K562 (cell line): ENCODE measurements around the gene UIMC1. TPM values are rescaled to one million over a fixed set of nuclear protein-coding genes. Genes with fewer than 3 reads are reported as not detected.

ENCODE experiments used
- ARNT ChIP-seq, 2 experiments: fragments of 450-650 bp; IDR thresholded peaks; 2 replicates each; pipeline ENCODE4 v1.6.1; 2016; ENCODE audit warnings: mild to moderate bottlenecking in 1 of 2
- FOS ChIP-seq: IDR thresholded peaks from 3 replicates; pipeline ENCODE4 v1.6.1; 2011; ENCODE audit not compliant: insufficient read length; ENCODE audit errors: extremely low read depth
- HNRNPK ChIP-seq: fragments of 200-400 bp; formaldehyde crosslinking; IDR thresholded peaks from one replicate; pipeline ENCODE4 v1.6.1; 2018; ENCODE audit warnings: mild to moderate bottlenecking, low read depth, low read length; ENCODE audit not compliant: poor library complexity, severe bottlenecking
- MTA2 ChIP-seq: fragments of 450-650 bp; IDR thresholded peaks from 2 replicates; pipeline ENCODE4 v1.6.1; 2016; ENCODE audit warnings: low read depth
- REST ChIP-seq, 2 experiments: fragments of 450-650 bp; formaldehyde crosslinking in 1 of 2; IDR thresholded peaks; 2 replicates each; pipeline versions ENCODE4 v1.4.0 to v1.6.1; 2014 to 2020; ENCODE audit warnings: mild to moderate bottlenecking in 2 of 2, borderline replicate concordance in 1 of 2, low read depth in 1 of 2
- SMAD1 ChIP-seq: fragments of 150-350 bp; IDR thresholded peaks from 2 replicates; pipeline ENCODE4 v1.6.1; 2014; ENCODE audit warnings: low read length, low read depth; ENCODE audit not compliant: partially characterized antibody
- TRIM28 ChIP-seq: fragments of 450-650 bp; IDR thresholded peaks from 2 replicates; pipeline ENCODE4 v1.6.1; 2017
- ZC3H8 ChIP-seq: fragments of 450-650 bp; IDR thresholded peaks from 2 replicates; pipeline ENCODE4 v1.6.1; 2017
- ZNF644 ChIP-seq: fragments of 200-800 bp; sonication (Bioruptor generic); IDR thresholded peaks from 2 replicates; pipeline ENCODE4 v1.6.1; 2016; ENCODE audit warnings: low read depth, missing genetic modification characterization, missing compliant biosample characterization
- polyA plus RNA-seq, 8 experiments: library from polyadenylated mRNA; depleted of rRNA in 4 of 8; stranded (reverse) in 5 of 8; unstranded in 3 of 8; fragments of >200 nt; fragmentation: Nextera tagmentation in 2 of 8; fragmentation: Illumina TruSeq in 1 of 8; extraction: Ambion mirVana in 2 of 8; extraction: Trizol in 1 of 8; gene quantifications; 2 replicates each; pipeline versions ENCODE4 v1.2.1 to v1.2.3, GENCODE V29; 2011 to 2014; ENCODE audit warnings: inconsistent platforms in 1 of 8, missing spikeins in 1 of 8
- total RNA-seq, 7 experiments: library from RNA; depleted of rRNA in 6 of 7; stranded (reverse); fragments of >200 nt in 6 of 7; fragmentation: Illumina TruSeq in 2 of 7; extraction: Trizol in 2 of 7; gene quantifications; 2 replicates each; pipeline versions ENCODE4 v1.2.1 to v1.2.3, GENCODE V29; 2011 to 2021; ENCODE audit warnings: low replicate concordance in 1 of 7
- TF ChIP-seq, protein P1 (sequence below): fragments of 450-650 bp; IDR thresholded peaks from 2 replicates; pipeline ENCODE4 v1.6.1; 2016; ENCODE audit warnings: low read depth, mild to moderate bottlenecking, moderate library complexity
- TF ChIP-seq, protein P2 (sequence below): sonication (generic); formaldehyde crosslinking; IDR thresholded peaks from 2 replicates; pipeline ENCODE4 v1.8.1; 2023; ENCODE audit warnings: missing genetic modification reagents, mild to moderate bottlenecking, borderline replicate concordance

Gene UIMC1
- total and polyA plus RNA-seq, 9 of the 15 experiments (the other 6 are each of a cell fraction or from before 2014, with no cell fraction given) = 14.9 to 51.7 (median 36.8) TPM

GRCh38 chr5:176935017-176935416 lies 71.6 kb downstream of the UIMC1 start (continued):
- TF ChIP-seq REST (IDR thresholded peaks at IDR 0.05; ENCODE audit: borderline replicate concordance) (no peak), REST (CRISPR knock-in tag; IDR thresholded peaks at IDR 0.05; ENCODE audit: low read depth) (no peak), ARNT (IDR thresholded peaks at IDR 0.05) (no peak), ZNF644 (tag) (no peak), FOS (no peak), ZC3H8 (no peak), HNRNPK (no peak), MTA2 (no peak), SMAD1 (no peak), TRIM28 (no peak)
- TF ChIP-seq, protein P1, sequence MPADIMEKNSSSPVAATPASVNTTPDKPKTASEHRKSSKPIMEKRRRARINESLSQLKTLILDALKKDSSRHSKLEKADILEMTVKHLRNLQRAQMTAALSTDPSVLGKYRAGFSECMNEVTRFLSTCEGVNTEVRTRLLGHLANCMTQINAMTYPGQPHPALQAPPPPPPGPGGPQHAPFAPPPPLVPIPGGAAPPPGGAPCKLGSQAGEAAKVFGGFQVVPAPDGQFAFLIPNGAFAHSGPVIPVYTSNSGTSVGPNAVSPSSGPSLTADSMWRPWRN = no peak
- TF ChIP-seq, protein P2, sequence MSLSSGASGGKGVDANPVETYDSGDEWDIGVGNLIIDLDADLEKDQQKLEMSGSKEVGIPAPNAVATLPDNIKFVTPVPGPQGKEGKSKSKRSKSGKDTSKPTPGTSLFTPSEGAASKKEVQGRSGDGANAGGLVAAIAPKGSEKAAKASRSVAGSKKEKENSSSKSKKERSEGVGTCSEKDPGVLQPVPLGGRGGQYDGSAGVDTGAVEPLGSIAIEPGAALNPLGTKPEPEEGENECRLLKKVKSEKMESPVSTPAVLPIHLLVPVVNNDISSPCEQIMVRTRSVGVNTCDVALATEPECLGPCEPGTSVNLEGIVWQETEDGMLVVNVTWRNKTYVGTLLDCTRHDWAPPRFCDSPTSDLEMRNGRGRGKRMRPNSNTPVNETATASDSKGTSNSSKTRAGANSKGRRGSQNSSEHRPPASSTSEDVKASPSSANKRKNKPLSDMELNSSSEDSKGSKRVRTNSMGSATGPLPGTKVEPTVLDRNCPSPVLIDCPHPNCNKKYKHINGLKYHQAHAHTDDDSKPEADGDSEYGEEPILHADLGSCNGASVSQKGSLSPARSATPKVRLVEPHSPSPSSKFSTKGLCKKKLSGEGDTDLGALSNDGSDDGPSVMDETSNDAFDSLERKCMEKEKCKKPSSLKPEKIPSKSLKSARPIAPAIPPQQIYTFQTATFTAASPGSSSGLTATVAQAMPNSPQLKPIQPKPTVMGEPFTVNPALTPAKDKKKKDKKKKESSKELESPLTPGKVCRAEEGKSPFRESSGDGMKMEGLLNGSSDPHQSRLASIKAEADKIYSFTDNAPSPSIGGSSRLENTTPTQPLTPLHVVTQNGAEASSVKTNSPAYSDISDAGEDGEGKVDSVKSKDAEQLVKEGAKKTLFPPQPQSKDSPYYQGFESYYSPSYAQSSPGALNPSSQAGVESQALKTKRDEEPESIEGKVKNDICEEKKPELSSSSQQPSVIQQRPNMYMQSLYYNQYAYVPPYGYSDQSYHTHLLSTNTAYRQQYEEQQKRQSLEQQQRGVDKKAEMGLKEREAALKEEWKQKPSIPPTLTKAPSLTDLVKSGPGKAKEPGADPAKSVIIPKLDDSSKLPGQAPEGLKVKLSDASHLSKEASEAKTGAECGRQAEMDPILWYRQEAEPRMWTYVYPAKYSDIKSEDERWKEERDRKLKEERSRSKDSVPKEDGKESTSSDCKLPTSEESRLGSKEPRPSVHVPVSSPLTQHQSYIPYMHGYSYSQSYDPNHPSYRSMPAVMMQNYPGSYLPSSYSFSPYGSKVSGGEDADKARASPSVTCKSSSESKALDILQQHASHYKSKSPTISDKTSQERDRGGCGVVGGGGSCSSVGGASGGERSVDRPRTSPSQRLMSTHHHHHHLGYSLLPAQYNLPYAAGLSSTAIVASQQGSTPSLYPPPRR = no peak
